ENCODE results near the gene SLC25A45. TPM values are rescaled to one million over a fixed set of nuclear protein-coding genes. Genes with fewer than 3 reads are reported as not detected.

The SLC25A45 gene, protein sequence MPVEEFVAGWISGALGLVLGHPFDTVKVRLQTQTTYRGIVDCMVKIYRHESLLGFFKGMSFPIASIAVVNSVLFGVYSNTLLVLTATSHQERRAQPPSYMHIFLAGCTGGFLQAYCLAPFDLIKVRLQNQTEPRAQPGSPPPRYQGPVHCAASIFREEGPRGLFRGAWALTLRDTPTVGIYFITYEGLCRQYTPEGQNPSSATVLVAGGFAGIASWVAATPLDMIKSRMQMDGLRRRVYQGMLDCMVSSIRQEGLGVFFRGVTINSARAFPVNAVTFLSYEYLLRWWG
- 0.43 TPM for polyA plus RNA-seq (2013, experiment 1 of 4)
- 0.80 TPM for polyA plus RNA-seq (2013, experiment 2 of 4)
- polyA plus RNA-seq (2013, experiment 3 of 4) = 1.1 TPM
- 0.93 TPM for polyA plus RNA-seq (2013, experiment 4 of 4)

DNA sequence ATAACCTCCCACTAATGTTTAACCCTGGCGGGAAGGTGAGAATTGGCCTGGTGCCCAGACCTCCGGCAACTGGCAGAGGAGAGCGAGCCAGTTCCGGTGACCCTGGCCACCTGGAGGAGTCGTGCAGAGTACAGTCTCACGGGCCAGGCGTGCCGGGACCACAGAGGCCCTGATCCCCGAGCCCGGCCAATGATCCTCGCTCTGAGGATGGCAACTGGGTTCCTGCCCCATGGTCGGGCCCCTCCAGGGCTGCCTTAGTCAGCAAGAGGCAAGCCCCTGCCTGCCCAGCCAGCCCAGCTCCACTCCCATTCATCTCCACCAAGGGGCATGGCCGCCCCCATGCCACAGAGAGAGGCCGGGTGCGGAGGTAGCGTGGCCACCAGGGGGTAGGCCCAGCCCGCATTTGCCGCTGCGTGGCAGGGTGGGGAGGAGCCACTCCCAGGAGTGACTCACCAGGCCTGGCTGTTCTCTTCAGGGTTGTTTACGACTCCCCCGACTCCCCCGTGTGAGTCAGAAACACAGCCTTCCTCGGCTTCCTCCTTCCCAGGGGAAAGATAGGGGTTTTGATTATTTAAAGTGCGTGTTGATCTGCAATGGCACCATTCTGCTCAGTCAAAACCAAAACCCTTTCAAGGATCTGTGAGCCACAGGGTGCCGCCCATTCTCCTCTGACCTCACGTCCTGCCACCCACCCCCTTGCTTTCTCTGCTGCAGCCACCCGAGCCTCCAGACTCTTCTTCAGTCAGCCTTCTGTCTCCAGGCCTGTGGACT is at the start of gene SLC25A45:
Gene SLC25A45 (minus strand): TSS at position 614 of the 771 bp plus-strand sequence. CDS start 695 bp downstream, outside the sequence.
- Histone ChIP-seq H3K4me1 (ENCODE audit: control insufficient read depth, insufficient read depth, low read length) (peaks cover 20% of the 10 kb centered on the region), H3K9me3 (ENCODE audit: control insufficient read depth, low read length) (no peaks in the 10 kb centered on the region), H3K4me3 (ENCODE audit: insufficient read depth, low read depth, low read length) (no peak within 1 kb of the TSS), H3K36me3 (ENCODE audit: control insufficient read depth, insufficient read depth, low read length) (no peaks in the 10 kb centered on the region), H3K27me3 (ENCODE audit: control insufficient read depth, insufficient read depth, low read length, poor library complexity, severe bottlenecking) (no peaks in the 10 kb centered on the region), H3K27ac (ENCODE audit: insufficient read depth, low read depth, low read length, poor library complexity, severe bottlenecking) (no peak within 1 kb of the TSS)
- 42 to 47% methylated on average over 27 of the region's 27 CpGs for WGBS, 2 experiments

DNA sequence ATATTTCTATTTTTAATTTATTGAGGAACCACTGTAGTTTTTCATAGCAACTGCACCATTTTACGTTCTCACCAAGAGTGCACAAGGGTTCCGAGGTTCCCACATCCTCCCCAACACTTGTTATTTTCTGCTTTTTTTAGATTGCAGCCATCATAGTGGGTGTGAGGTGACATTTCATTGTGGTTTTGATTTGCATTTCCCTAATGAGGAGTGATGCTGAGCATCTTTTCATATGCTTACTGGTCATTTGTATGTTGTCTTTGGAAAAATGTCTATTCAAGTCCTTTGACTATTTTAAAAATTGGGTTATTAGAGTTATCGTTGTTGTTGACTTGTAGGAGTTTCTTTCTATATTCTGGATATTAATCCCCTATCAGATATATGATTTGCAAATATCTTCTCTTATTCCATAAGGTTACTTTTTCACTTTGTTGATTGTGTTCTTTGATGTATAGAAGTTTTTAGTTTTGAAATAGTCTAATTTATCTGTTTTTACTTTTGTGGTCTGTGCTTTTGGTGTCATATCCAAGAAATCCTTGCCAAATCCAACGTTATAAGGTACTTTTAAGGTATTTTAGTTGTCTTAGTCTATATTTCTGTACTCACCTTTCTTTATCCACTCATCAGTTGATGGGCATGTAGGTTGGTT is 49.1 kb upstream of the SLC25A45 start:
- 92 to 93% methylated on average over 3 of the region's 4 CpGs for WGBS, 2 experiments
- Histone ChIP-seq H3K27ac (ENCODE audit: insufficient read depth, low read depth, low read length, poor library complexity, severe bottlenecking) (no peak overlapping the region), H3K9me3 (ENCODE audit: control insufficient read depth, low read length) (no peaks in the 10 kb centered on the region), H3K4me3 (ENCODE audit: insufficient read depth, low read depth, low read length) (no peak overlapping the region), H3K4me1 (ENCODE audit: control insufficient read depth, insufficient read depth, low read length) (peaks cover 7% of the 10 kb centered on the region), H3K36me3 (ENCODE audit: control insufficient read depth, insufficient read depth, low read length) (no peaks in the 10 kb centered on the region), H3K27me3 (ENCODE audit: control insufficient read depth, insufficient read depth, low read length, poor library complexity, severe bottlenecking) (no peaks in the 10 kb centered on the region)

DNA sequence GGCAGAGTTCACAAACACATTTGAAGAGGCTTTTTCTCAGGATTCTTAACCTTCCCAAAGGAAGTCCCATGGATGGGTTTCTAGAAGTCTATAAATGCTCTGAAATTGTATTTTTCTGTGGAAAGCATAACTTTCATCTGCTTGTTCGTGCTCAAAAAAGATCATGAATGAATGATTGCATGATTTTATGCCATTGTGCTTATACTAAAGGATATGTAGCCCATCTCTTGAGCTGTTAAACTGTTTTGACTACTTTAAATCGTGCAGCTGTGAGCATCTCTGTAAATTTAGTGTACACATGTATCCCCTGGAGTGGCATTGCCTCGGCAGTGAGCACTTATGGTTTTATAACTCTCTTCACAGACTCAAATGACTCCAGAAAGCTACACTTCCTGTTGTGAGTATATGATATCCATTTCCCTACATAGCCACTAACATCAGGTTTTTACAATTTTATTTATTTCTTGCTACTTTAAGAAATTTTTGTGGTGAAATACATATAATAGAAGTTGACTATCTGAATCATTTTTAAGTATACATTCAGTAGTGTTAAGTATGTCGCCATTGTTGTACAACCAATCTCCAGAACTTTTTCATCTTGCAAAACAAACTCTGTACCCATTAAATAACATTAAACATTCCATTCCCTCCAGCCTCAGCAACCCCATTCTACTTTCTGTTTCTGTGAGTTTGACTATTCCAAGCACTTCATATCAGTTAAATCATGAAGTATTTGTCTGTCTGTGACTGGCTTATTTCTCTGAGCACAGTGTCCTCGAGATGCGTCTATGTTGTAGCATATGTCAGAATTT is 48.2 kb upstream of the SLC25A45 start:
- peaks cover 16% of the 10 kb centered on the region for H3K4me1 ChIP-seq (ENCODE audit: control insufficient read depth, insufficient read depth, low read length)
- no peak overlapping the region for H3K4me3 ChIP-seq (ENCODE audit: insufficient read depth, low read depth, low read length)
- no peaks in the 10 kb centered on the region for H3K27me3 ChIP-seq (ENCODE audit: control insufficient read depth, insufficient read depth, low read length, poor library complexity, severe bottlenecking)
- H3K27ac ChIP-seq (ENCODE audit: insufficient read depth, low read depth, low read length, poor library complexity, severe bottlenecking) = no peak overlapping the region
- no peaks in the 10 kb centered on the region for H3K36me3 ChIP-seq (ENCODE audit: control insufficient read depth, insufficient read depth, low read length)
- 89 to 97% methylated on average over 4 to 6 of the region's 6 CpGs for WGBS, 2 experiments
- no peaks in the 10 kb centered on the region for H3K9me3 ChIP-seq (ENCODE audit: control insufficient read depth, low read length)

DNA sequence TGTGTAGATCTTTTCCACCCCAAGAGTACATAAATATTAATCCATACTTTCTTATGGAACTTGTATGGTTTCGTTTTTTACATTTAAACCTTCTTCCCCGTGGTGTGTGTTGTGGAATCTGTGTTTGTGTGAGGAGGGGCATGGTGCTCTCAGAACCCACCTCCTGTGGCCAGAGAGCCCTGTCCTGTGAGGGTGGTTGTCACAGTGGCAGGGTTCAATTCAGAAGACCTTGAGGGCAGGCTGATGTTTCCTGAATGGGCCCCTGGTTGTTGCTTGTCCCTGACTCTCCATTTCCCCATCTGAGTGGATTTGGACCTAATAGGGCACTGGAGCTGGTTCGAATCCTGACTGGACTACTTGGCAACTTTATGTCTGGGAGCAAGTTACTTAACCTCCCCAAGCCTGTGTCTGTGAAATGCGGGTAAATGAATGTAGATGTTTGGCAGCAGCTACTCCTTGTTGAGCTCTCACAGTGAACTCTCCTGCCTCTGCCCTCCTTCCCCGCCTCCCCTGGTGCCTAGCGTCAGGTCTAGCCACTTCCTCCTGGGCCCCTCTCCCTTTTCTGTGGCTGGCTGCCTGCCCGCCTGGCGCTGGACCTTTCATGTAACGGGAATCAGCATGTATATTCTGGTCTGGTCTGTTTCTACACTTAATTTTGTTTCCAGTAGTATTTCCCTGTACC is 47.4 kb upstream of the SLC25A45 start:
- Histone ChIP-seq H3K9me3 (ENCODE audit: control insufficient read depth, low read length) (no peaks in the 10 kb centered on the region), H3K27me3 (ENCODE audit: control insufficient read depth, insufficient read depth, low read length, poor library complexity, severe bottlenecking) (no peaks in the 10 kb centered on the region), H3K4me1 (ENCODE audit: control insufficient read depth, insufficient read depth, low read length) (peaks cover 24% of the 10 kb centered on the region), H3K27ac (ENCODE audit: insufficient read depth, low read depth, low read length, poor library complexity, severe bottlenecking) (no peak overlapping the region), H3K4me3 (ENCODE audit: insufficient read depth, low read depth, low read length) (no peak overlapping the region), H3K36me3 (ENCODE audit: control insufficient read depth, insufficient read depth, low read length) (no peaks in the 10 kb centered on the region)
- 72 to 77% methylated on average over 9 of the region's 9 CpGs for WGBS, 2 experiments

DNA sequence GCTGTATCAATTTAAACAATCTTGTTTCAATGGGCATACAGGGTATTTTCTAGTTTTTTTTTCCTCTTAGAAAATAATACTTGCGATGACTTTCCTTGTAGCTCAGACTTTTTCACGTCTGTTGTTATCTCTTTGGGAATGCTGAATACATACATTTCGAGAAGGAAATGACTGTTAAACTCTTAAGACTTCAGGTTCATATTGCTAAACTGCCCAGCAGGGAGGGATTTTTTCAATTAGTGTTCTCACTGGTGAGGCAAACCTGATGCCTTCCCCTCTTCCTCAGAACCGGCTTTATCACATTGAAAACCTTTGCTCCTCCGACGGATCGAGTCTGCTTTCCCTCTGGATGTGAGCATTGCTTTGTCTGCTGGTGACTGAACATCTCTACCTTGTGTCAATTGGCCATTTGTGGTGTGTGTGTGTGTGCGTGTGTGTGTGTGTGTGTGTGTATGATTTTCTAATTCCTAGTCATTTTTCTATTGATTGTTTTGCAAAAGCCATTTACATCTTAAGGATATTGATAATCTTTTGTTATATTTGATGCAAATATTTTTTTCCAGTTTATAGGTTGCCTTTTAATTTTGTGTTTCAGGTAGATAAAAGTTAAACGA is 46.7 kb upstream of the SLC25A45 start:
- Histone ChIP-seq H3K4me3 (ENCODE audit: insufficient read depth, low read depth, low read length) (no peak overlapping the region), H3K27ac (ENCODE audit: insufficient read depth, low read depth, low read length, poor library complexity, severe bottlenecking) (no peak overlapping the region), H3K9me3 (ENCODE audit: control insufficient read depth, low read length) (no peaks in the 10 kb centered on the region), H3K36me3 (ENCODE audit: control insufficient read depth, insufficient read depth, low read length) (no peaks in the 10 kb centered on the region), H3K4me1 (ENCODE audit: control insufficient read depth, insufficient read depth, low read length) (peaks cover 30% of the 10 kb centered on the region), H3K27me3 (ENCODE audit: control insufficient read depth, insufficient read depth, low read length, poor library complexity, severe bottlenecking) (no peaks in the 10 kb centered on the region)
- WGBS, 2 experiments = 57% methylated on average over 7 to 8 of the region's 9 CpGs

DNA sequence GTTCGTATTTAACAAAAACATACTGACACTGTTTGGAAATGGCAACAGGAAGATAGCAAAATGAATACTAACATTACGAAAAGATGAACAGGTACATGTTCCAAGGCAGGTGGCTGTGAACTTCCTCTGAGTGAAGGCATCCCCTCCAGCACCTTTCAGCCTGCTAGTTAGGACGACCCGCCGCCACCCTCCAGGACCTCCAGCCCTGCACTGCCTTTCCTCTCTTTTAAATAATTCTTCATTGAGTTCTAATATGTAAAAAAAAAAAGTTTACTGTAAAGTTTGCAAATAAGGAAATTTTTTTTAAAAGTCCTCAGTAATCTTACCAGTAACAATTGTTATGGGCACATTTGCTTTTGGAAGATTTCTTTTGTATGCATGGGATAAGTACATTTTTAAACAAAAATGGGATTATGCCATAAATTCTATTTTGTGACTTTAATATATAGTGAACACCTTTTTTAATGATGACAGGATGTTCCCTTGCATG is 46.2 kb upstream of the SLC25A45 start:
- H3K27ac ChIP-seq (ENCODE audit: insufficient read depth, low read depth, low read length, poor library complexity, severe bottlenecking) = no peak overlapping the region
- 85 to 91% methylated on average over 5 of the region's 5 CpGs for WGBS, 2 experiments
- H3K9me3 ChIP-seq (ENCODE audit: control insufficient read depth, low read length) = no peaks in the 10 kb centered on the region
- H3K4me3 ChIP-seq (ENCODE audit: insufficient read depth, low read depth, low read length) = no peak overlapping the region
- peaks cover 35% of the 10 kb centered on the region for H3K4me1 ChIP-seq (ENCODE audit: control insufficient read depth, insufficient read depth, low read length)
- no peaks in the 10 kb centered on the region for H3K27me3 ChIP-seq (ENCODE audit: control insufficient read depth, insufficient read depth, low read length, poor library complexity, severe bottlenecking)
- H3K36me3 ChIP-seq (ENCODE audit: control insufficient read depth, insufficient read depth, low read length) = no peaks in the 10 kb centered on the region

DNA sequence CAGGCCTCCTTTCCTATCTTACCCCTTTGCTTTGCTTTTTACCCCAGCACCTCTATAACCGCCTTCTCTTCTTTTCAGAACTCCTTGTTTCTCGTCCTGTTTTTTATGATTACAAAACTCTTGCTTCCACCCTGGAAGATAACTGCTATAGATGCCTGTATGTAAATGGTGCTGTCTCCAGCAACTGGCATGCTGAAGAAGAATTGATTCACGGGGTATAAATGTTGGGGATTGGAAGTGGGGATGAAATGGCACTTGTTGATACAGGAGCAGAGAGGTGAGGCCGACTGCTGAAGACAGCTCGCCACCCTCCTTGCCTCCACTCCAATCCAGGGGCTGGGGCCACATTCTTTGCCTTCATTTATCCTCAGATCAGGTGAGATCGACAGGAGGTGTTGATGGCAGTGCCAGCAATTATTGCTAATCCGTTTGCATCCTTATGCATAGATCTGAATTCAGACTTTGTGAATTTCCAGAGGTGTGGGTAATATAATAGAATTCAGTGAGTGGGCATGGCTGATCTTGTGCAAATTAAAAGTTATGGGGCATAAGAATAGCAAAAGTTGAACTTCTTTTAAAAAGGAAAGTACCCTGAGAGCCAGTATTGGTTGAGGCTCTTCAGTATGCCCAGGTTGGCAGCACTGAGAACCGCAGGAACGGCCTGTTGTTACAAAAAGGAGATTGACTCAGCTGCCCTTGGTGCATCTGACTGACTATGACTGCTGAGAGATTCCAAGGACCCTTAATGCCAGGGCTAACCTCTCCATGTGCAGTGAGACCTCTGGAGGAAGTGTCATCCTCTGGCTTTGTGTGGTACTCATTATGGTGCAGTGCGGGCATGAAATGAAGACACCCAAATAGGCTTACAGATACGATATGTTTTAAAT is 45.5 kb upstream of the SLC25A45 start:
- no peaks in the 10 kb centered on the region for H3K27me3 ChIP-seq (ENCODE audit: control insufficient read depth, insufficient read depth, low read length, poor library complexity, severe bottlenecking)
- H3K27ac ChIP-seq (ENCODE audit: insufficient read depth, low read depth, low read length, poor library complexity, severe bottlenecking) = no peak overlapping the region
- 82 to 83% methylated on average over 11 of the region's 11 CpGs for WGBS, 2 experiments
- H3K4me3 ChIP-seq (ENCODE audit: insufficient read depth, low read depth, low read length) = no peak overlapping the region
- H3K9me3 ChIP-seq (ENCODE audit: control insufficient read depth, low read length) = no peaks in the 10 kb centered on the region
- H3K4me1 ChIP-seq (ENCODE audit: control insufficient read depth, insufficient read depth, low read length) = peaks cover 40% of the 10 kb centered on the region
- no peaks in the 10 kb centered on the region for H3K36me3 ChIP-seq (ENCODE audit: control insufficient read depth, insufficient read depth, low read length)

DNA sequence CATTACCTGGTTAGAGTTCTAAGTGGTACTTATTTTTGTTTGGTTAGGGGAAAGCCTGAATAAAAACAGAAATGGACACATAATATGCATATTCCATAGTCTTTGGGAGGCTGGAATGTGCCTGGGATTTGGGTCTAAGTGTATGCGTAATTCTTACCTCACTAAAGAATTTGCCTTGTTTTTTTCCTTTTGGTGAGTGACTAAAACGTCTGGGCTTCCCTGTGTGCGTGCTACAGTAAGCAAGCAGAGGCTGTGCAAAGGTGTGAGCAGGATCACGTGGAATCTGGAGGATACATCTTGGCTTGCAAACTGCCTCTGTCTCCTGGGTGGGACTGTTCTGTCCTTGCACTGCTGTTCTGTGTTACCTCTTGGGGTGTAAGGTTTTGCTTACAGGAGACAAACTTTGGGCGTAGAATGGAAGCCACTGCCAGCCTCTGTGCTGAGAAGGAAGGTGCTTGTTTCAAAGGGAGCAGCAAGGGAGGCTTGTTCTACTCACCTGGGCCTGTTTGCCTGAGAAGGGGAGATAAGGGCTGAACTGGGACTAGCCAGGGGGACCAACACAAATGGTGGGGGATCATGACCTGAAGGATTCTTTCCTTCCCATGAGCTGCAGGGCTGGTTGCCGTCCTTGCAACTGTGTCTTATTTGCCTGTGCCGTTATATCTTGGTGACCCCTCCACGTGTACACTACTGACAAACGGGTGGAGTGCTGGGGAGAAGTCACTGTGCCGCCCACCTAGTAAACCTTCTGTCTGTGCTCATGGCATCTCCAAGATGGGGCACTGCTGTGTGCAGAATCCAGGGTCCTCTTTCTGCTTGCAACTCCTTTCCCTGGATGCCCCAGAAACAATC is 44.6 kb upstream of the SLC25A45 start:
- H3K36me3 ChIP-seq (ENCODE audit: control insufficient read depth, insufficient read depth, low read length) = no peaks in the 10 kb centered on the region
- 82 to 84% methylated on average over 10 of the region's 10 CpGs for WGBS, 2 experiments
- no peak overlapping the region for H3K27ac ChIP-seq (ENCODE audit: insufficient read depth, low read depth, low read length, poor library complexity, severe bottlenecking)
- H3K4me3 ChIP-seq (ENCODE audit: insufficient read depth, low read depth, low read length) = no peak overlapping the region
- H3K4me1 ChIP-seq (ENCODE audit: control insufficient read depth, insufficient read depth, low read length) = peaks cover 44% of the 10 kb centered on the region
- no peaks in the 10 kb centered on the region for H3K9me3 ChIP-seq (ENCODE audit: control insufficient read depth, low read length)
- no peaks in the 10 kb centered on the region for H3K27me3 ChIP-seq (ENCODE audit: control insufficient read depth, insufficient read depth, low read length, poor library complexity, severe bottlenecking)

All from ectodermal cell (in vitro differentiated cells).